Pancreas (tissue), 10 donors: ENCODE measurements around the gene RRP12. TPM values are rescaled to one million over a fixed set of nuclear protein-coding genes. Genes with fewer than 3 reads are reported as not detected.

ENCODE experiments used
- ATAC-seq, 4 donors: fragments of 200-7000 bp; cut with Tn5 transposase; one replicate each; pipeline versions ENCODE4 v1.8.0 to v1.9.1; 2020; ENCODE audit warnings: mild to moderate bottlenecking in 4 of 4, moderate library complexity in 4 of 4
- DNase-seq, 6 donors: peaks; one replicate each; pipeline ENCODE4 v3.0.0-alpha.2; 2020
- FAIRE-seq: peaks from 2 replicates; lab custom pipeline; 2012; peaks lifted over from hg19 to GRCh38; lab: Jason Lieb, UNC
- H3K27ac ChIP-seq, 4 donors: fragments of 200-600 bp; sonication (generic); 1 replicate in 3 of 4; 2 replicates in 1 of 4; pipeline versions ENCODE4 v1.5.0 to v1.8.0; 2020
- H3K27me3 ChIP-seq, 4 donors: fragments of 200-600 bp; one replicate each; pipeline ENCODE4 v1.8.0; 2021
- H3K36me3 ChIP-seq, 3 donors: fragments of 200-600 bp; sonication (generic) in 1 of 3; one replicate each; pipeline versions ENCODE4 v1.5.0 to v1.8.0; 2020 to 2021
- H3K4me1 ChIP-seq, 3 donors: fragments of 200-600 bp; one replicate each; pipeline ENCODE4 v1.8.0; 2021
- H3K4me3 ChIP-seq, 4 donors: fragments of 200-600 bp; sonication (generic) in 2 of 4; one replicate each; pipeline versions ENCODE4 v1.5.0 to v1.8.0; 2020 to 2021
- H3K9me3 ChIP-seq, 4 donors: fragments of 200-600 bp; one replicate each; pipeline ENCODE4 v1.8.0; 2021
- CTCF ChIP-seq, 4 donors: fragments of 200-600 bp; sonication (generic) in 3 of 4; IDR thresholded peaks; one replicate each; pipeline versions ENCODE4 v1.5.0 to v1.8.0; 2021; ENCODE audit warnings: antibody characterized with exemption in 4 of 4
- WGBS, 2 donors: extraction: QIAGEN DNeasy Blood & Tissue Kit; methylation state at CpG; one replicate each; pipeline ENCODE4 v1.1.7; 2013; 5-methylcytosine and 5-hydroxymethylcytosine counted together
- intact Hi-C, 3 donors: fragments of 100-400 bp; cut with DNase I; formaldehyde crosslinking; loops; one replicate each; pipeline versions ENCODE4 v1.11.1 to v1.14.2; 2022
- polyA plus RNA-seq, 2 donors: library from polyadenylated mRNA; stranded (reverse); fragments of 200-250 nt; gene quantifications; one replicate each; pipeline ENCODE4 v1.2.3, GENCODE V29; 2013
- total RNA-seq, 6 donors: library from RNA; stranded (reverse); fragmentation: NEBNext Ultra II Directional in 4 of 6; extraction: Animal tissue kit (Norgen Biotek cat#: 25700) in 4 of 6; gene quantifications; one replicate each; pipeline versions ENCODE4 v1.2.1 to v1.2.4, GENCODE V29; 2021 to 2023
- donor health status: healthy with polysubstance abuse.
- donor health status: DM: no; HTN: no; CAD: no; lungs with moderate emphysema.
- donor health status: DM: no; HTN: no; CAD: no.
- donor health status: control.
- donor health status: control.
- donor health status: Bipolar disorder and iron deficiency.
- donor health status: DM: yes; HTN: yes; CAD: no.
- donor health status: DM: no; HTN: no; CAD: no.
- donor health status: DM: no; HTN: no; CAD: no.
- donor health status: DM: yes; HTN: yes; CAD: no.

The RRP12 gene
- total and polyA plus RNA-seq, 8 donors = 22.3 to 44.9 (median 28.1) TPM

DNA sequence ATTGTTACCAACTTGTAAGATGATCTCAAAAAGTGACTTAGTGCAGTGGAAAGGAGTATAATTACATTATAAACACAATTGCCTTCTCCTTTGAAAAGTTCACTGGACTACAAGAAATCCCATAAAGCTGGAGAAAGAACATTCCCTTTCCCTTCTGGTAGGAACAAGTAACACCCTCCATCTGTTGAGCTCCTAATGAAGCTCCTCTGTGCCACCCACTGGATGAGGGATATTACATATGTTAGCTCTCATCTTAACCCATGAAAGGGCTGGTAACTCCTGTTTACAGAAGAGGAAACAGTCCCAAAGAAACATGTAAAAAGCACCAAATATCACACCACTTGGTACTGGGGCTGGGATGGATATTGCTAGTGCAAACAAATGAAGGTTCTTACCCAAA, 32.9 kb upstream of the RRP12 start:
- peak in 1 of 4 donors; percentile 29 for ATAC-seq
- FAIRE-seq = no peak
- intact Hi-C loops = no loop called here
- Histone ChIP-seq H3K27me3 (no peaks in the 10 kb centered on the region), H3K4me1 (no peaks in the 10 kb centered on the region), H3K9me3 (no peaks in the 10 kb centered on the region), H3K4me3 (no peak overlapping the region), H3K36me3 (peaks cover 5 to 59% (median 21%) of the 10 kb centered on the region in 3 donors), H3K27ac (no peak overlapping the region)
- TF ChIP-seq CTCF (IDR thresholded peaks at IDR 0.05) = no peak
- no peak for DNase-seq

DNA sequence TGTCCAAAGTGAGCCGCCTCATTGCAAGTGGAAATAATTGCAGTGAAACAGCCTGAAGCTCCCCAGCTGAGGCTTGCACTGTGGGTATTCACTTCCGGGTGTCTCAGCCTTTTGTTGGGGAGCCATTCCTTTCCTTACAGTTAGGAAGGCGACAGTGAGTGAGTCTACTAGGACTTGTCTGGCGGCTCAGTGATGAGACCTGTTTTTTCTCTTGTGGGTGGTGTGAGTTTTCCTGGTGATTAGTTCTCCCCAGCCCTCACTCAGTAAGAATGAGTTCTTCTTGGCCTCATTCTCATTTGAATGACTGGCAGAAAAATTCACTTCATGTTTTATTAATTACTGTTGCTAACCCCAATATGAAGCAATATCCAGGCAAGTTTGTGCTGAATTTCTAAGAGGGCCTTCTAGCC, 27.4 kb upstream of the RRP12 start:
- no peak for TF ChIP-seq CTCF (IDR thresholded peaks at IDR 0.05)
- ATAC-seq = no peak
- DNase-seq = no peak
- Histone ChIP-seq H3K27me3 (no peaks in the 10 kb centered on the region), H3K27ac (peak overlapping the region in 1 of 4 donors; percentile 92), H3K36me3 (peaks cover 0 to 19% (median 6%) of the 10 kb centered on the region in 3 donors), H3K4me1 (peaks cover 8 to 17% (median 14%) of the 10 kb centered on the region in 3 donors), H3K4me3 (no peak overlapping the region), H3K9me3 (no peaks in the 10 kb centered on the region)
- 71 to 72% methylated on average over 4 of the region's 4 CpGs for WGBS, 2 donors
- no peak for FAIRE-seq
- intact Hi-C loops = no loop called here

GRCh38 chr10:97427571-97428179, 26.5 kb upstream of the RRP12 start:
- WGBS, 2 donors = 18 to 25% methylated on average over 9 of the region's 9 CpGs
- intact Hi-C loops = no loop called here
- no peak for TF ChIP-seq CTCF (IDR thresholded peaks at IDR 0.05)
- peak in 2 of 6 donors; percentile 34 to 38 for DNase-seq
- peak overlapping the region in 3 of 4 donors; percentile 33 to 92 (median 82) for H3K27ac ChIP-seq
- peak overlapping the region in 3 of 4 donors; percentile 75 to 90 (median 84) for H3K4me3 ChIP-seq
- peaks cover 0 to 18% (median 6%) of the 10 kb centered on the region in 3 donors for H3K36me3 ChIP-seq
- no peaks in the 10 kb centered on the region for H3K9me3 ChIP-seq
- FAIRE-seq = no peak
- H3K27me3 ChIP-seq = no peaks in the 10 kb centered on the region
- peaks cover 8 to 17% (median 14%) of the 10 kb centered on the region in 3 donors for H3K4me1 ChIP-seq
- peak in 3 of 4 donors; percentile 11 to 16 (median 12) for ATAC-seq

GRCh38 chr10:97426776-97427570, 25.8 kb upstream of the RRP12 start:
- Histone ChIP-seq H3K4me3 (peak overlapping the region; percentile 75 to 90 (median 82)), H3K27me3 (no peaks in the 10 kb centered on the region), H3K9me3 (no peaks in the 10 kb centered on the region), H3K27ac (peak overlapping the region; percentile 33 to 92 (median 68)), H3K4me1 (peaks cover 8 to 17% (median 14%) of the 10 kb centered on the region in 3 donors), H3K36me3 (peaks cover 0 to 16% (median 6%) of the 10 kb centered on the region in 3 donors)
- 14 to 17% methylated on average over 34 of the region's 34 CpGs for WGBS, 2 donors
- peak in 3 of 4 donors; percentile 1 to 18 (median 1) for ATAC-seq
- no peak for TF ChIP-seq CTCF (IDR thresholded peaks at IDR 0.05)
- intact Hi-C loops = no loop called here
- FAIRE-seq = no peak
- DNase-seq = peak in 1 of 6 donors; percentile 34
